Neural cell (in vitro differentiated cells): Measurements from ENCODE around the gene RAB40C. TPM values are rescaled to one million over a fixed set of nuclear protein-coding genes. Genes with fewer than 3 reads are reported as not detected.

Experiments
- H2AFZ ChIP-seq: fragments of 200-600, 300-800 bp; sonication (generic), shearing (Covaris generic); 2 replicates; pipeline ENCODE4 v1.6.0; 2014; ENCODE audit warnings: low read depth, mild to moderate bottlenecking, antibody characterized with exemption, low read length, moderate library complexity
- H3F3A ChIP-seq: fragments of 200-600 bp; shearing (Covaris generic); 2 replicates; pipeline ENCODE4 v1.6.1; 2016; ENCODE audit warnings: mild to moderate bottlenecking, moderate library complexity, mixed read lengths, antibody characterized with exemption, low read length; ENCODE audit not compliant: insufficient read depth, poor library complexity, severe bottlenecking
- H3K27ac ChIP-seq: fragments of 200-600, 300-800 bp; sonication (generic), shearing (Covaris generic); 2 replicates; pipeline ENCODE4 v1.5.1; 2014; ENCODE audit warnings: mild to moderate bottlenecking, low read length, moderate library complexity
- H3K27me3 ChIP-seq: fragments of 300-800, 200-600 bp; sonication (generic), shearing (Covaris generic); 2 replicates; pipeline ENCODE4 v1.6.0; 2014; ENCODE audit warnings: mild to moderate bottlenecking, low read depth, low read length, moderate library complexity; ENCODE audit not compliant: insufficient read depth
- H3K36me3 ChIP-seq: fragments of 300-800, 200-600 bp; sonication (generic), shearing (Covaris generic); 2 replicates; pipeline ENCODE4 v1.5.1; 2014; ENCODE audit warnings: mild to moderate bottlenecking, antibody characterized with exemption, low read length, moderate library complexity; ENCODE audit not compliant: insufficient read depth
- H3K4me2 ChIP-seq: fragments of 300-800, 200-600 bp; sonication (generic), shearing (Covaris generic); 2 replicates; pipeline ENCODE4 v1.6.0; 2014; ENCODE audit warnings: mild to moderate bottlenecking, low read length
- H3K4me3 ChIP-seq: fragments of 300-800, 200-600 bp; sonication (generic), shearing (Covaris generic); 2 replicates; pipeline ENCODE4 v1.5.1; 2014; ENCODE audit warnings: mild to moderate bottlenecking, low read length, moderate library complexity
- H3K79me2 ChIP-seq: fragments of 200-600 bp; shearing (Covaris generic); replicated peaks from 2 replicates; pipeline ENCODE4 v1.6.0; 2014; ENCODE audit warnings: mild to moderate bottlenecking, low read length, moderate library complexity; ENCODE audit not compliant: insufficient read depth
- H3K9ac ChIP-seq: fragments of 300-800, 200-600 bp; sonication (generic), shearing (Covaris generic); 2 replicates; pipeline ENCODE4 v1.6.1; 2016; ENCODE audit warnings: mild to moderate bottlenecking, low read length, mixed read lengths
- H3K9me2 ChIP-seq: fragments of 200-600 bp; shearing (Covaris generic); 2 replicates; pipeline ENCODE4 v1.6.1; 2016; ENCODE audit warnings: mild to moderate bottlenecking, low read length, mixed read lengths; ENCODE audit not compliant: insufficient read depth
- H3K9me3 ChIP-seq: fragments of 200-600, 300-800 bp; sonication (generic), shearing (Covaris generic); 2 replicates; pipeline ENCODE4 v1.6.1; 2016; ENCODE audit warnings: mild to moderate bottlenecking, mixed run types, low read length, moderate library complexity, mixed read lengths
- H4K20me1 ChIP-seq: fragments of 200-600 bp; shearing (Covaris generic); 2 replicates; pipeline ENCODE4 v1.6.1; 2016; ENCODE audit warnings: mild to moderate bottlenecking, mixed run types; ENCODE audit not compliant: insufficient read depth
- EP300 ChIP-seq: fragments of 450-650 bp; conservative IDR thresholded peaks from 2 replicates; pipeline ENCODE4 v1.6.1; 2014; ENCODE audit warnings: antibody characterized with exemption, mild to moderate bottlenecking, moderate library complexity; ENCODE audit not compliant: poor library complexity, severe bottlenecking
- EZH2 ChIP-seq: fragments of 200-600, 300-800 bp; shearing (Covaris generic), sonication (generic); IDR thresholded peaks from 2 replicates; pipeline ENCODE4 v1.6.1; 2014; ENCODE audit warnings: antibody characterized with exemption, low read length, borderline replicate concordance, mild to moderate bottlenecking; ENCODE audit not compliant: insufficient read depth, poor library complexity, severe bottlenecking
- MXI1 ChIP-seq: fragments of 450-650 bp; conservative IDR thresholded peaks from 2 replicates; pipeline ENCODE4 v1.6.1; 2014; ENCODE audit warnings: antibody characterized with exemption, mild to moderate bottlenecking; ENCODE audit not compliant: poor library complexity, severe bottlenecking
- POLR2AphosphoS5 ChIP-seq: IDR thresholded peaks from 2 replicates; pipeline ENCODE4 v1.6.1; 2012
- RAD21 ChIP-seq: fragments of 450-650 bp; conservative IDR thresholded peaks from 2 replicates; pipeline ENCODE4 v1.6.1; 2014; ENCODE audit warnings: antibody characterized with exemption, mild to moderate bottlenecking, moderate library complexity
- SMC3 ChIP-seq: fragments of 450-650 bp; conservative IDR thresholded peaks from 2 replicates; pipeline ENCODE4 v1.6.1; 2014; ENCODE audit warnings: antibody characterized with exemption, mild to moderate bottlenecking, moderate library complexity; ENCODE audit not compliant: poor library complexity
- TAF1 ChIP-seq: IDR thresholded peaks from 2 replicates; pipeline ENCODE4 v1.6.1; 2012; ENCODE audit warnings: low read depth
- polyA plus RNA-seq: library from polyadenylated mRNA; depleted of rRNA; stranded (reverse); fragments of >200 nt; gene quantifications from 2 replicates; pipeline ENCODE4 v1.2.3, GENCODE V29; 2014
- TF ChIP-seq, protein P1 (sequence below): IDR thresholded peaks from 2 replicates; pipeline ENCODE4 v1.6.1; 2012; ENCODE audit warnings: borderline replicate concordance
- TF ChIP-seq, protein P2 (sequence below): fragments of 450-650 bp; IDR thresholded peaks from 2 replicates; pipeline ENCODE4 v1.5.1; 2014; ENCODE audit warnings: antibody characterized with exemption, mild to moderate bottlenecking, moderate library complexity; ENCODE audit not compliant: poor library complexity, severe bottlenecking

Gene RAB40C
- polyA plus RNA-seq, 1 donor from 2014 or later: 40.7 TPM

DNA sequence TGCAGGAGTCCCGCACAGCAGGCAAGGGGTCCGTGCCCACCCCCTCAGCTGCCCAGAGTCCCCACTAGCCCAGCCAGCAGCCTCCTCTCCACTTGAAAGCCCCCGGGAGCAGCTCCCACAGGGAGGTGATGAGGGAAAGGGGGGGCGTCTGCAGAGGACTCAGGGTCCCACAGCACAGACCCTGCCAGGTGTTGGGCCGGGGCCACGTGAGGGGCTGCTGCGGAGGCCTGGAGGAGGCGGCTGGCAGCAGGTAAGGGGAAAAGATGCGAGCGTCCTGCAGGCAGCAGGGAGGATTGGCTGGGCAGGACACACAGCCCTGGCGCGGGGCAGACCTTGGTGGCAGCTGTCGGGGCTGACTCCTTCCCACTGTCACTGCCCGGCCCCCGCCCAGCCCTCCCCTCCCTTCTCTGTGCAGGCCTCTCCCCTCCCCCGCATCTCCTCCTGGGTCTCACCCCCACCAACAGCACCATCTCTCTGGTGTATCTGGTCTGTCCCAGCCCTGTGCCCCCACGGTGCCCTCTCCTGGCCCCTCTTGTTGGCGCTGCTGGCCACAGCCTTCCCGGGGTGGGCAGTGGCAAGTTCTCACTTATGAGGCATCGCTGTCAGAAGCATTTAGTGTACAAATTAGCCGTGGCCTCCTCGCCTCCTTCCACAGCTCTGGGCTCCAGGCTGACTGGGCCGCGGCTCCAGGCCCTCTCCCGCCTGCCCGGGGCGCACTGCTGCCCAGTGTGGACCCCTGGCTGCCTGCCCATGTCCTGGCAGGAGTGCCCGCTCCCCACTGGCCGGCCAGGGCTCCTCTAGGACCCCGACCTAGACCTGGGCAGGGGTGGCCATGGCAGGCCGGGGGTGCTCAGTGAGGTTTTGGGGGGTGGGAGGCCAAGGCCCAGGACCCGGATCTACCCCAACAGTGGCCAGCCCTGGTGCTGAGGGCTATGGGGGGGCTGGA is 34.1 kb upstream of the RAB40C start:
- Histone ChIP-seq H3K27ac (no peak overlapping the region), H2AFZ (no peak overlapping the region), H3K9me3 (no peaks in the 10 kb centered on the region), H3K79me2 (no peaks in the 10 kb centered on the region), H4K20me1 (no peaks in the 10 kb centered on the region), H3K4me2 (no peak overlapping the region), H3K9me2 (no peaks in the 10 kb centered on the region), H3K27me3 (peaks cover 21% of the 10 kb centered on the region), H3K36me3 (no peaks in the 10 kb centered on the region), H3F3A (no peaks in the 10 kb centered on the region), H3K9ac (no peak overlapping the region), H3K4me3 (no peak overlapping the region)
- TF ChIP-seq MXI1 (no peak), EZH2 (no peak), EP300 (no peak), TAF1 (no peak), RAD21 (no peak), SMC3 (no peak), POLR2AphosphoS5 (no peak)
- TF ChIP-seq, protein P1, sequence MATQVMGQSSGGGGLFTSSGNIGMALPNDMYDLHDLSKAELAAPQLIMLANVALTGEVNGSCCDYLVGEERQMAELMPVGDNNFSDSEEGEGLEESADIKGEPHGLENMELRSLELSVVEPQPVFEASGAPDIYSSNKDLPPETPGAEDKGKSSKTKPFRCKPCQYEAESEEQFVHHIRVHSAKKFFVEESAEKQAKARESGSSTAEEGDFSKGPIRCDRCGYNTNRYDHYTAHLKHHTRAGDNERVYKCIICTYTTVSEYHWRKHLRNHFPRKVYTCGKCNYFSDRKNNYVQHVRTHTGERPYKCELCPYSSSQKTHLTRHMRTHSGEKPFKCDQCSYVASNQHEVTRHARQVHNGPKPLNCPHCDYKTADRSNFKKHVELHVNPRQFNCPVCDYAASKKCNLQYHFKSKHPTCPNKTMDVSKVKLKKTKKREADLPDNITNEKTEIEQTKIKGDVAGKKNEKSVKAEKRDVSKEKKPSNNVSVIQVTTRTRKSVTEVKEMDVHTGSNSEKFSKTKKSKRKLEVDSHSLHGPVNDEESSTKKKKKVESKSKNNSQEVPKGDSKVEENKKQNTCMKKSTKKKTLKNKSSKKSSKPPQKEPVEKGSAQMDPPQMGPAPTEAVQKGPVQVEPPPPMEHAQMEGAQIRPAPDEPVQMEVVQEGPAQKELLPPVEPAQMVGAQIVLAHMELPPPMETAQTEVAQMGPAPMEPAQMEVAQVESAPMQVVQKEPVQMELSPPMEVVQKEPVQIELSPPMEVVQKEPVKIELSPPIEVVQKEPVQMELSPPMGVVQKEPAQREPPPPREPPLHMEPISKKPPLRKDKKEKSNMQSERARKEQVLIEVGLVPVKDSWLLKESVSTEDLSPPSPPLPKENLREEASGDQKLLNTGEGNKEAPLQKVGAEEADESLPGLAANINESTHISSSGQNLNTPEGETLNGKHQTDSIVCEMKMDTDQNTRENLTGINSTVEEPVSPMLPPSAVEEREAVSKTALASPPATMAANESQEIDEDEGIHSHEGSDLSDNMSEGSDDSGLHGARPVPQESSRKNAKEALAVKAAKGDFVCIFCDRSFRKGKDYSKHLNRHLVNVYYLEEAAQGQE: no peak
- TF ChIP-seq, protein P2, sequence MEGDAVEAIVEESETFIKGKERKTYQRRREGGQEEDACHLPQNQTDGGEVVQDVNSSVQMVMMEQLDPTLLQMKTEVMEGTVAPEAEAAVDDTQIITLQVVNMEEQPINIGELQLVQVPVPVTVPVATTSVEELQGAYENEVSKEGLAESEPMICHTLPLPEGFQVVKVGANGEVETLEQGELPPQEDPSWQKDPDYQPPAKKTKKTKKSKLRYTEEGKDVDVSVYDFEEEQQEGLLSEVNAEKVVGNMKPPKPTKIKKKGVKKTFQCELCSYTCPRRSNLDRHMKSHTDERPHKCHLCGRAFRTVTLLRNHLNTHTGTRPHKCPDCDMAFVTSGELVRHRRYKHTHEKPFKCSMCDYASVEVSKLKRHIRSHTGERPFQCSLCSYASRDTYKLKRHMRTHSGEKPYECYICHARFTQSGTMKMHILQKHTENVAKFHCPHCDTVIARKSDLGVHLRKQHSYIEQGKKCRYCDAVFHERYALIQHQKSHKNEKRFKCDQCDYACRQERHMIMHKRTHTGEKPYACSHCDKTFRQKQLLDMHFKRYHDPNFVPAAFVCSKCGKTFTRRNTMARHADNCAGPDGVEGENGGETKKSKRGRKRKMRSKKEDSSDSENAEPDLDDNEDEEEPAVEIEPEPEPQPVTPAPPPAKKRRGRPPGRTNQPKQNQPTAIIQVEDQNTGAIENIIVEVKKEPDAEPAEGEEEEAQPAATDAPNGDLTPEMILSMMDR: no peak

DNA sequence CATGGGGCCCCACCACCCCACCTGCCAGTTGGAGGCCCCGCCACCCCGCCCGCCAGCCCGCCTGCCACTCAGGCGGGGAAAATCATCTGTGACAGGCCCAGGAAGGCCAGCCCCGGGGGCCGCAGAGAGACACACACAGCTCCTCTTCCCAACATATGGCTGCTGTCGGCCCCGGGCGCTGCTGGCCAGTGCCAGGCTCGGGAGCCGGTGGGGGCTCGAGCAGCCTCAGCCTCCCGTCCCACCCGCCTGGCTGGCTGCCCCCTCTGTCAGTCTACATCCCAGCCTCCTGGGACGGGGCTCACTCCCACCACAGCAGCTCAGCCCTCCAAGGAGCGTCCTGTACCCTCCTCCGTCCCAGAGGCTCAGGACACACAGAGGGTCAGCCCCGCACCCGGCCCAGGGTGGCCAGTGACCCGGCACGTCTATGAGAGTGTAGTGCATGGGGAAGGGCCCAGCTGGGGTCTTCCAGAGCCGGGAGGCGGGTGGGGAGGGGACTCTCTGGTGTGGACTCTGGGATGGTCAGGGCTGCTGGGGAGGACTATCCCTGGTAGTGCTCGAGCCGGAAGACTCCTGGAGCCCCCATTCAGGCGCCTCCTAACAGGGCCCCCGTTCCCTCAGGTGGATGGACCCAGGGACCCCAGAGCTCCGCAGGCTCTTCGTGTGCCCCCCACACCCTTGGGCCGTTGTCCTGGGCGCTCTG is 33.2 kb upstream of the RAB40C start:
- Histone ChIP-seq H3K79me2 (no peaks in the 10 kb centered on the region), H2AFZ (no peak overlapping the region), H3K9ac (no peak overlapping the region), H3K9me2 (no peaks in the 10 kb centered on the region), H3K36me3 (no peaks in the 10 kb centered on the region), H3K27ac (no peak overlapping the region), H3K4me2 (no peak overlapping the region), H3K9me3 (no peaks in the 10 kb centered on the region), H3F3A (no peaks in the 10 kb centered on the region), H3K27me3 (peaks cover 29% of the 10 kb centered on the region), H3K4me3 (no peak overlapping the region), H4K20me1 (no peaks in the 10 kb centered on the region)
- TF ChIP-seq EP300 (no peak), RAD21 (no peak)
